HPDE6-E6E7 (cell line): ENCODE measurements around the gene ADAR.
"Not testable (repeated sequence)": the region's sequence is repeated elsewhere in the genome, so short reads cannot be mapped to it uniquely, and the experiment has no call there.

Source experiments
- DNase-seq: peaks from one replicate; pipeline ENCODE4 v3.0.0; 2011; ENCODE audit warnings: missing footprints; ENCODE audit errors: extremely low spot score

Gene ADAR

GRCh38 chr1:154607609-154608396 is at the start of gene ADAR:
TSS of gene ADAR (minus strand) at chr1:154608186. CDS start at chr1:154608006, 180 bp downstream.
- peak; percentile 75 for DNase-seq

GRCh38 chr1:154657556-154657955 is 49.6 kb upstream of the ADAR start:
- no peak for DNase-seq

GRCh38 chr1:154652893-154653292 is 44.9 kb upstream of the ADAR start:
- no peak for DNase-seq

- DNase-seq = not testable (repeated sequence)
Observed at GRCh38 chr1:154644724-154645123, 36.7 kb upstream of the ADAR start.

GRCh38 chr1:154641534-154641933 is 33.5 kb upstream of the ADAR start:
- no peak for DNase-seq

GRCh38 chr1:154639876-154640275 is 31.9 kb upstream of the ADAR start:
- no peak for DNase-seq

- DNase-seq = no peak
Observed at GRCh38 chr1:154635171-154635570, 27.2 kb upstream of the ADAR start.

GRCh38 chr1:154629675-154630073 is 21.7 kb upstream of the ADAR start:
- no peak for DNase-seq

GRCh38 chr1:154629061-154629674 is 21.2 kb upstream of the ADAR start:
- DNase-seq = no peak

- DNase-seq = no peak
Observed at GRCh38 chr1:154628121-154628405, 20.1 kb upstream of the ADAR start.

GRCh38 chr1:154627257-154628120 is 19.5 kb upstream of the ADAR start:
- DNase-seq = peak; percentile 69

GRCh38 chr1:154626456-154627256 is 18.7 kb upstream of the ADAR start:
- no peak for DNase-seq

GRCh38 chr1:154624746-154625643 is 17.0 kb upstream of the ADAR start:
- DNase-seq = no peak

- no peak for DNase-seq
Observed at GRCh38 chr1:154623358-154623757, 15.4 kb upstream of the ADAR start.

- peak; percentile 34 for DNase-seq
Observed at GRCh38 chr1:154622503-154623039, 14.6 kb upstream of the ADAR start.

- no peak for DNase-seq
Observed at GRCh38 chr1:154621875-154622274, 13.9 kb upstream of the ADAR start.

GRCh38 chr1:154620751-154621150 is 12.8 kb upstream of the ADAR start:
- no peak for DNase-seq

- no peak for DNase-seq
Observed at GRCh38 chr1:154619181-154619948, 11.4 kb upstream of the ADAR start.

GRCh38 chr1:154616659-154617345 is 8.8 kb upstream of the ADAR start:
- no peak for DNase-seq
